ENCODE data around the gene MYG1. TPM values are rescaled to one million over a fixed set of nuclear protein-coding genes. Genes with fewer than 3 reads are reported as not detected.

Gene MYG1
- total and polyA plus RNA-seq, 2 of the 13 experiments (the other 11 are each of a cell fraction or from before 2014, with no cell fraction given) = 38.6 to 58.0 TPM

GRCh38 chr12:53324779-53325510 is 25.4 kb downstream of the MYG1 start (continued):
- peak; percentile 75; the same call in 1 of the 2 replicates for TF ChIP-seq HNF1B (CRISPR knock-in tag; IDR thresholded peaks at IDR 0.05)
- TF ChIP-seq CHD2 (IDR thresholded peaks at IDR 0.05; ENCODE audit: low read depth, low read length) = no peak
- TF ChIP-seq NCOA1 (CRISPR knock-in tag; IDR thresholded peaks at IDR 0.05) = peak; percentile 61; the same call in 1 of the 2 replicates
- TF ChIP-seq ZNF512B (CRISPR knock-in tag; IDR thresholded peaks at IDR 0.05; ENCODE audit: borderline replicate concordance) = no peak
- no peak for TF ChIP-seq ATF1 (CRISPR knock-in tag; IDR thresholded peaks at IDR 0.05)
- no peak for TF ChIP-seq SRY (CRISPR knock-in tag; IDR thresholded peaks at IDR 0.05)
- TF ChIP-seq HNRNPUL1 (IDR thresholded peaks at IDR 0.05; ENCODE audit: low read depth, low read length) = no peak
- no peak for TF ChIP-seq TERF1 (CRISPR knock-in tag; IDR thresholded peaks at IDR 0.05)
- TF ChIP-seq XRCC5 (optimal IDR thresholded peaks at IDR 0.05; ENCODE audit: low read length) = peak; percentile 69
- no peak for TF ChIP-seq CENPX (CRISPR knock-in tag; IDR thresholded peaks at IDR 0.05)
- 0 out of 2 replicates have a peak, but pooled peaks have one; percentile 84 for TF ChIP-seq MYNN (CRISPR knock-in tag; IDR thresholded peaks at IDR 0.05; ENCODE audit: low read depth)
- peak; percentile 71 for TF ChIP-seq PPARG (CRISPR knock-in tag; conservative IDR thresholded peaks at IDR 0.05)
- TF ChIP-seq SMARCC2 (IDR thresholded peaks at IDR 0.05) = no peak
- no peak for TF ChIP-seq NR3C1 (CRISPR knock-in tag; IDR thresholded peaks at IDR 0.05)
- TF ChIP-seq ZNF704 (CRISPR knock-in tag; IDR thresholded peaks at IDR 0.05; ENCODE audit: borderline replicate concordance) = no peak
- no peak for TF ChIP-seq ZNF460 (CRISPR knock-in tag; IDR thresholded peaks at IDR 0.05; ENCODE audit: borderline replicate concordance)
- no peak for TF ChIP-seq ZSCAN22 (CRISPR knock-in tag; IDR thresholded peaks at IDR 0.05)
- peak; percentile 80 for TF ChIP-seq ZNF547 (CRISPR knock-in tag; IDR thresholded peaks at IDR 0.05)
- TF ChIP-seq GTF3A (CRISPR knock-in tag; conservative IDR thresholded peaks at IDR 0.05) = no peak
- TF ChIP-seq ZFY (CRISPR knock-in tag; IDR thresholded peaks at IDR 0.05) = peak; percentile 92
- peak; percentile 85; the same call in 1 of the 2 replicates for TF ChIP-seq ZNF580 (CRISPR knock-in tag; IDR thresholded peaks at IDR 0.05; ENCODE audit: borderline replicate concordance, low read depth)
- TF ChIP-seq MXI1 (IDR thresholded peaks at IDR 0.05; ENCODE audit: borderline replicate concordance, low read depth, low read length) = peak; percentile 59; the same call in 1 of the 3 replicates
- no peak for TF ChIP-seq ZSCAN30 (CRISPR knock-in tag; IDR thresholded peaks at IDR 0.05)
- TF ChIP-seq SIN3A (IDR thresholded peaks at IDR 0.05; ENCODE audit: borderline replicate concordance, low read depth, low read length) = peak; percentile 62; the same call in 1 of the 2 replicates

Measured in HepG2 (cell line).